22Rv1 (cell line): ENCODE results near the gene C10orf95.
A peak's percentile ranks its signal among the peaks of the same experiment; 100 is the strongest.

ENCODE experiments used
- H3K27ac ChIP-seq: fragments of 450-650 bp; 2 replicates; pipeline ENCODE4 v1.5.1; 2017
- ZFX ChIP-seq: fragments of 450-650 bp; IDR thresholded peaks from 2 replicates; pipeline ENCODE4 v1.6.1; 2017; ENCODE audit warnings: antibody characterized with exemption, borderline replicate concordance
- TF ChIP-seq, protein P1 (sequence below): fragments of 450-650 bp; IDR thresholded peaks from 2 replicates; pipeline ENCODE4 v1.5.1; 2017; ENCODE audit warnings: mild to moderate bottlenecking

The C10orf95 gene

GRCh38 chr10:102473445-102474331, 22.3 kb upstream of the C10orf95 start:
- no peak overlapping the region for H3K27ac ChIP-seq
- TF ChIP-seq ZFX, result no peak

DNA sequence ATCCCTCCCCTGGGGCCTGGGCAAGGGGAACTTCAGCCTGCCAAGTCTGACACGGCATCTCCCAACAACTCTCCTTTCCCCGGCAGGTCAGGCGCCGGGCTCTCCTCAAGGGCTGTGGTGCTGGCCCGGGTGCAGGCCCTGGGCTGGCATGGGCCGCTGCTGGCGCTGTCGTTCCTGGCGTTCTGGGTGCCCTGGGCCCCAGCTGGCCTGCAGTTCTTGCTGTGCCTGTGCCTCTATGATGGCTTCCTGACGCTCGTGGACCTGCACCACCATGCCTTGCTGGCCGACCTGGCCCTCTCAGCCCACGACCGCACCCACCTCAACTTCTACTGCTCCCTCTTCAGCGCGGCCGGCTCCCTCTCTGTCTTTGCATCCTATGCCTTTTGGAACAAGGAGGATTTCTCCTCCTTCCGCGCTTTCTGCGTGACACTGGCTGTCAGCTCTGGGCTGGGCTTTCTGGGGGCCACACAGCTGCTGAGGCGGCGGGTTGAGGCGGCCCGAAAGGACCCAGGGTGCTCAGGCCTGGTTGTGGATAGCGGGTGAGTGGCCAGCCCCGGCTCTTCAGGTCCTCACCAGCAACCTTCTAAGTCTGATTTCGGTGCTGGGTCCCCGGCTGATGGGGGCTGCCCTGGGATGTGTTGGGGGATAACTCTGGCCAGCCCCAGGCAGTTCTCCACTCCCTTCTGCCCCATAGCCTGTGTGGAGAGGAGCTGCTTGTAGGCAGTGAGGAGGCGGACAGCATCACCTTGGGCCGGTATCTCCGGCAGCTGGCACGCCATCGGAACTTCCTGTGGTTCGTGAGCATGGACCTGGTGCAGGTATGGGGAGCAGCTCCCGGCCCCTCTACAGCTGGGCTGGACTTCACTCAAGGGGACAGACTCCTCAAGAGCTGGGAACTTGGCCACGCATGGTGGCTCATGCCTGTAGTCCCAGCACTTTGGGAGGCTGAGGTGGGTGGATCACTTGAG, 19.5 kb upstream of the C10orf95 start:
- no peak overlapping the region for H3K27ac ChIP-seq
- TF ChIP-seq, protein P1, sequence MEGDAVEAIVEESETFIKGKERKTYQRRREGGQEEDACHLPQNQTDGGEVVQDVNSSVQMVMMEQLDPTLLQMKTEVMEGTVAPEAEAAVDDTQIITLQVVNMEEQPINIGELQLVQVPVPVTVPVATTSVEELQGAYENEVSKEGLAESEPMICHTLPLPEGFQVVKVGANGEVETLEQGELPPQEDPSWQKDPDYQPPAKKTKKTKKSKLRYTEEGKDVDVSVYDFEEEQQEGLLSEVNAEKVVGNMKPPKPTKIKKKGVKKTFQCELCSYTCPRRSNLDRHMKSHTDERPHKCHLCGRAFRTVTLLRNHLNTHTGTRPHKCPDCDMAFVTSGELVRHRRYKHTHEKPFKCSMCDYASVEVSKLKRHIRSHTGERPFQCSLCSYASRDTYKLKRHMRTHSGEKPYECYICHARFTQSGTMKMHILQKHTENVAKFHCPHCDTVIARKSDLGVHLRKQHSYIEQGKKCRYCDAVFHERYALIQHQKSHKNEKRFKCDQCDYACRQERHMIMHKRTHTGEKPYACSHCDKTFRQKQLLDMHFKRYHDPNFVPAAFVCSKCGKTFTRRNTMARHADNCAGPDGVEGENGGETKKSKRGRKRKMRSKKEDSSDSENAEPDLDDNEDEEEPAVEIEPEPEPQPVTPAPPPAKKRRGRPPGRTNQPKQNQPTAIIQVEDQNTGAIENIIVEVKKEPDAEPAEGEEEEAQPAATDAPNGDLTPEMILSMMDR, result no peak
- no peak for TF ChIP-seq ZFX

GRCh38 chr10:102468683-102469082, 17.3 kb upstream of the C10orf95 start:
- TF ChIP-seq, protein P1, result no peak
- no peak for TF ChIP-seq ZFX
- H3K27ac ChIP-seq, result no peak overlapping the region

DNA sequence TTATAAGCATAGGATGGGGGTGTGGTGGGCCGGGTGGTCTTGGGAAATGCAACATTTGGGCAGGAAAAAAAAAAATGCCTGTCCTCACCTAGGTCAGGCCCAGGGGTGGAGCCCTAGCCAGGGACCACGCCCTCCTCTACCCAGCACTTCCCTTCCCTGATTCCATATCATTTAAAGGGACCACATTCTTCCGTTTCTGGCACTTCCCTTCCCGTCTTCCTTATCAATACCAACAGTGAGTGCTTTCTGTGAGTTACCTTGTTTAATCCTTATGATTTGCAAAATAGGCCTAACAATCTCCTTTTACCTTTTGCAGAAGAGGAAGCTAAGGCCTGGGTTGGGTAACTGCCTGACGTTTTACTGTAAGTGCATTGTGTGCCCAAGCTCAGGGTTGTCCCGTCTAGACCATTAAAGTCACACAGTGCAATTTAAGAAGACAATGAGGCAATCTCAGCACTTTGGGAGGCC, 16.7 kb upstream of the C10orf95 start:
- H3K27ac ChIP-seq, result no peak overlapping the region
- no peak for TF ChIP-seq ZFX
- TF ChIP-seq, protein P1, result no peak

- TF ChIP-seq, protein P1, result no peak
- TF ChIP-seq ZFX, result no peak
- 0 out of 2 replicates have a peak overlapping the region, but pooled peaks have one; percentile 10 for H3K27ac ChIP-seq
Measured at GRCh38 chr10:102467318-102467717, 16.0 kb upstream of the C10orf95 start.

DNA sequence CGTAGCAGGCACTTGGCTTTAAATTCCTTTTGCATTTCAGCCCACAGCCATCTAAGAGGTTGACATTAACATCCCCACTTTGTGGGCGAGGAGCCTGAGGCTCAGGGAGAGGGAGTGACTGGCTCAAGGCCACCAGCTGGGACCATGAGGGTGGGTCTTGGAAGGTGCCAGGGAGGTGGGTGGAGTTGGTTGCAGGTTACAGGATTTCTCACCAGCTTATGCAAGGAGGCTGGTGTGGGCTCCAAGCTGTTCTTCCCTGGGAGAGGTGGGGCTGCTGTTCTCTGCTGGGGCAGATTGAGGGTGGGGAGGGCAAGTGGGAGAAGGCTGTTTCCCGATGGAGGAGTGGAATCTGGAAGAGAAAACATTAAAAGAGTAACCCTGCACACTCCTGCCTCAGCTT, 14.1 kb upstream of the C10orf95 start:
- TF ChIP-seq, protein P1, result no peak
- no peak for TF ChIP-seq ZFX
- no peak overlapping the region for H3K27ac ChIP-seq

- H3K27ac ChIP-seq, result peak overlapping the region; percentile 86
- TF ChIP-seq, protein P1, result no peak
- TF ChIP-seq ZFX, result no peak
Measured at GRCh38 chr10:102463983-102464382, 12.6 kb upstream of the C10orf95 start.
